ENCODE results near the gene CNGA1.
"Not testable (repeated sequence)": the region's sequence is repeated elsewhere in the genome, so short reads cannot be mapped to it uniquely, and the experiment has no call there.

CNGA1 gene

GRCh38 chr4:47954245-47954644, 62.2 kb downstream of the CNGA1 start:
- no peak for FAIRE-seq

GRCh38 chr4:47945930-47946726, 70.4 kb downstream of the CNGA1 start:
- FAIRE-seq = no peak

- peak; percentile 47 for FAIRE-seq
Measured at GRCh38 chr4:47942081-47942819, 74.2 kb downstream of the CNGA1 start.

- FAIRE-seq = no peak
Measured at GRCh38 chr4:47939456-47939855, 77.0 kb downstream of the CNGA1 start.

- no peak for FAIRE-seq
Measured at GRCh38 chr4:47936336-47936735, 80.1 kb downstream of the CNGA1 start.

- peak; percentile 99 for FAIRE-seq
Measured at GRCh38 chr4:47933840-47934239, 82.6 kb downstream of the CNGA1 start.

GRCh38 chr4:47930971-47931804, 85.3 kb downstream of the CNGA1 start:
- FAIRE-seq = no peak

GRCh38 chr4:47929682-47930201, 86.7 kb downstream of the CNGA1 start:
- no peak for FAIRE-seq

GRCh38 chr4:47926667-47927258, 89.7 kb downstream of the CNGA1 start:
- no peak for FAIRE-seq

- not testable (repeated sequence) for FAIRE-seq
Measured at GRCh38 chr4:47923261-47923608, 93.2 kb downstream of the CNGA1 start.

- not testable (repeated sequence) for FAIRE-seq
Measured at GRCh38 chr4:47922436-47923260, 93.8 kb downstream of the CNGA1 start.

GRCh38 chr4:47917163-47917562, 99.3 kb downstream of the CNGA1 start:
- not testable (repeated sequence) for FAIRE-seq

- no peak for FAIRE-seq
Measured at GRCh38 chr4:47915378-47915777, 101.1 kb downstream of the CNGA1 start.

GRCh38 chr4:47914926-47915237, 101.6 kb downstream of the CNGA1 start:
- FAIRE-seq = peak; percentile 85

- FAIRE-seq = peak; percentile 41
Measured at GRCh38 chr4:47914220-47914925, 102.1 kb downstream of the CNGA1 start, which contains the start of gene NFXL1. Gene NFXL1 (minus strand): TSS chr4:47914583. CDS start chr4:47914203, 380 bp downstream.

GRCh38 chr4:47913861-47914219, 102.6 kb downstream of the CNGA1 start:
- FAIRE-seq = no peak

- FAIRE-seq = no peak
Measured at GRCh38 chr4:47913330-47913729, 103.2 kb downstream of the CNGA1 start.

GRCh38 chr4:47907089-47907646, 109.3 kb downstream of the CNGA1 start:
- FAIRE-seq = no peak

- FAIRE-seq = peak; percentile 62
Measured at GRCh38 chr4:47899639-47900038, 116.8 kb downstream of the CNGA1 start.

GRCh38 chr4:47891928-47892327, 124.6 kb downstream of the CNGA1 start:
- FAIRE-seq = no peak

Measured in islet of Langerhans (tissue), 1 donor.